Stimulated activated naive B cell treated with anti-CD40 and anti-IgM and Interleukin-4, amounts not matched to agents 10 μg/mL and 1 μg/mL and 100 μg/mL, for 72 hours (primary cell): ENCODE measurements around the gene RAD51B.

ENCODE experiments used
- ATAC-seq, 2 donors: fragments of 150-1000 bp; cut with Tn5 transposase; replicated peaks; 2 replicates each; pipeline ENCODE4 v1.10.0; 2021; ENCODE audit warnings: moderate library complexity in 1 of 2
- DNase-seq: peaks from one replicate; pipeline ENCODE4 v3.0.0; 2021
- H3K27ac Mint-ChIP-seq: one replicate; pipeline ENCODE4 v1.8.0; 2022; ENCODE audit warnings: mild to moderate bottlenecking, mixed read lengths
- H3K27me3 Mint-ChIP-seq, 2 donors: one replicate each; pipeline ENCODE4 v1.8.0; 2022; ENCODE audit warnings: mixed read lengths in 2 of 2
- H3K36me3 Mint-ChIP-seq, 2 donors: one replicate each; pipeline ENCODE4 v1.8.0; 2022; ENCODE audit warnings: mixed read lengths in 2 of 2, mild to moderate bottlenecking in 1 of 2
- H3K4me1 Mint-ChIP-seq, 2 donors: one replicate each; pipeline ENCODE4 v1.8.0; 2022; ENCODE audit warnings: mixed read lengths in 2 of 2, mild to moderate bottlenecking in 1 of 2
- H3K4me3 Mint-ChIP-seq, 2 donors: one replicate each; pipeline ENCODE4 v1.8.0; 2022; ENCODE audit warnings: mild to moderate bottlenecking in 2 of 2, mixed read lengths in 2 of 2, moderate library complexity in 1 of 2
- H3K9me3 Mint-ChIP-seq, 2 donors: one replicate each; pipeline ENCODE4 v1.8.0; 2022; ENCODE audit warnings: mixed read lengths in 2 of 2, mild to moderate bottlenecking in 1 of 2

Gene RAD51B

DNA sequence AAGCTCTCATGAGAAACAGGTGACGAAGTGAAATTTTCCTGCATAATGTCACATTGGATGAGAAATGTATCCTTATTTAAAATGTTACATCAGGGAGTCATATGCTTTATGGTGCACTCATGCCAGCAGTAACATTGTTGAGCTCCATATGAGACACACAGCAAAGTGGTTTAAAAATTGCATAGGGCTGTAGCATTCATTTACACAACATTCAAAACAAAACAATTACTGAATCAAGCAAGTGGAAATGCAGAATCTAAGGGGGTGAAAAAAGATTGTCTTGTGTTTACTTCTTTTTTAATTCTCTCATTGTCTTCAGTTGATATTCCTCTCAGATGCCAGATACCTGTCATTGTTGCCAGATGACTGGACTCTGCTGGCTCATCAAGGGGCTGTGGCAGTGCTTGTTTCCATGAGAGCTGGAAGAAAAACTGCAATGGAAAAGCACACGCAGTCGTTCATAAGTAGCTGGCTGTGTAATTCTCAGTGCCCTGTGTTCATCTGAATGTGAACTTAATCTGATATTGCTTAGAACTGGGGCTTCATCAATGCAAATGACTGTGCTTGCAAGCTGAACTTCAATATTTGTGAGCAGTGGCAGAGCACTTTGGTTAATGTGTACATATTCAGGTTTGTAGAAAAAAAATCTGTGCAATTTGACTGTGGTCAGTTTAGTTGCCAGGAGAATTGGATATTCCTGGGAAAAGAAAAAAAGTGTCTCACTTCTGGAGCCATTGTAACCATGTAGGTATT, 305.6 kb downstream of the RAD51B start:
- Mint-ChIP-seq H3K27ac (no peak overlapping the region), H3K4me1 (no peaks in the 10 kb centered on the region)

DNA sequence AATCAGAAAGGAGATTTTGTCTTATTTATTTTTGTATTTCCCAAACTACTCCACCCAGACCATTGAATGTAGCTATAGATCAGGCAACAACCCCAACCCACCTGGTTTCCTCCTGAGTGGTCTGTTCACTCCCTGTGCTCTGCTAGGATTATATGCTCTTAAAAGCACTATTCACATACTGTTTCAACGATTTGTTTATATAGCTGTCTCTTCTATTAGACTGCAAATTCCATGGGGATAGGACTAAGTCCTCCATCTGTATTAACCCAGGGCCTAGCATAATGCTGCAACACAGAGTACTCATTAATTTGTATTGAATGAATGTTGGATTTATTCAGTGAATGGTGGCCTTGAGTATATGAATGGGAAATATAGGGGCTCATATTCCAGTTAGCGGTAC, 307.6 kb downstream of the RAD51B start:
- H3K36me3 Mint-ChIP-seq: no peaks in the 10 kb centered on the region
- ATAC-seq (no peak), DNase-seq (no peak)
- no peak overlapping the region for H3K27ac Mint-ChIP-seq
- no peaks in the 10 kb centered on the region for H3K4me1 Mint-ChIP-seq
- H3K4me3 Mint-ChIP-seq: no peak overlapping the region
- H3K9me3 Mint-ChIP-seq: peaks cover 0 to 1% of the 10 kb centered on the region in 2 donors
- H3K27me3 Mint-ChIP-seq: no peaks in the 10 kb centered on the region

More for the DNA sequence above, 305.6 kb downstream of the RAD51B start:
- ATAC-seq (no peak), DNase-seq (no peak)
- Mint-ChIP-seq H3K36me3 (peaks cover 2 to 3% of the 10 kb centered on the region in 2 donors), H3K9me3 (peaks cover 3% of the 10 kb centered on the region in 2 donors), H3K27me3 (no peaks in the 10 kb centered on the region), H3K4me3 (no peak overlapping the region)

DNA sequence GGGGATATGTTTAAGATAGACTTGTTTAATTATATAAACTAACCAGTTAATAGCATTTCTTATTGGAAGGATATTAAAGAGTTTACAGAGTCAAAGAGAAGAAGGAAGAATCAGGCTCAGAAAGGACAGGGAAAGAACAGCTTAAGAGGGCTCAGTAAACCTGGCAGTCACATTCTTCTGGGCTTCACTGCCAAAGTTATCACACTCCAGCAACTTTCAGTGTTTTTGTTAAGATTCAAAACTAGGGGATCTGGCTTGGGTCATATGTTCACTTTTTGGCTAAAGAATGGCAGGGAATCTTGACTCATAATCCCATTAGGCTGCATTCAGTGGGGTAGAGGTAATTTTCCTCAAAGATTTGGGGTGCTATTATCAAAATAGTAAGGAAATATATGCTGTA, 312.3 kb downstream of the RAD51B start:
- DNase-seq: no peak
- H3K9me3 Mint-ChIP-seq: no peaks in the 10 kb centered on the region
- no peaks in the 10 kb centered on the region for H3K27me3 Mint-ChIP-seq
- H3K4me1 Mint-ChIP-seq: no peaks in the 10 kb centered on the region
- H3K36me3 Mint-ChIP-seq: no peaks in the 10 kb centered on the region
- ATAC-seq: no peak
- H3K27ac Mint-ChIP-seq: no peak overlapping the region
- H3K4me3 Mint-ChIP-seq: no peak overlapping the region

DNA sequence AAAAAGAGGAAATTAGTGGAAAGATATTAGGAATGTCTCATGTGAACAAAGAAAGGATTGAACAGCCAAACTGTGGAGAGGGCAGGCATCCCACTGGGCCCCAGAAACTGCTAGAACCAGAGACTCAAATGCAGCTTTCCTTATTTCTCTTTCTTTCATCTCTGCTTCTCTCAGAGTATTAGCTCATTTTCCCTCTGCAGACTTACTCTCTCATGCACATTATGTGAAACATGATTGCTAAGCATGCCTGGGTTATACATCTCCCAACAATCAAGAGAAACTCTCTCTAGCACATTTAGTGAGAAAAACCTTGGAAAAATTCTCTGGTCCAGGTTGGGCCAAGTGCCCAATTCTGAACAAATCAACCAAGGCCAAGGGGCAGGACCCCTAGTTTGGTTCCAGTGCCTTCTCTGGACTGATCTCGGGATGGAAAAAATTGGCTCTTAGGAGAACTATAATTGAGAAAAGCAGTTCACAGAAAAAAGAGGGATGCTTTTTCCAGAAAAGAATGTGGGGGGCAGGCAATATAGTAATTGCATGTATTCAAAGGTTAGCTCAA, 313.1 kb downstream of the RAD51B start:
- Mint-ChIP-seq H3K9me3 (no peaks in the 10 kb centered on the region), H3K36me3 (no peaks in the 10 kb centered on the region), H3K27me3 (no peaks in the 10 kb centered on the region), H3K27ac (no peak overlapping the region), H3K4me3 (no peak overlapping the region), H3K4me1 (no peaks in the 10 kb centered on the region)
- no peak for ATAC-seq
- no peak for DNase-seq

DNA sequence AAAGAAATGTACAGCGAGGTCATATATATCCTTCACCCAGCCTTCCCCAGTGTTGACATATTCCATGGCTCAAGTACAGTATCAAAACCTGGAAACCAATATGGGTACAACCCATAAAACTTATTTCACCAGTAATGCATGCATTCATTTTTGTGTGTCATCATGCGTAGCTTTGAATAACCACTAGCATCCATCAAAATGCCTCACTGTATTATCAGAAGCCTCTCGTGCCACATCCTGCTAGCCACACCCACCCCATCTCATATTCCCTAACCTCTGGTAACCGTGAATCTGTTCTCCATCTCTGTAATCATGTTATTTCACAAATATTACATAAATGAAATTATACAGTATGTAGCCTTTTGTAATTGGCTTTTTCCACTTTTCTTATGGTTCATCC, 314.3 kb downstream of the RAD51B start:
- no peak for DNase-seq
- no peak overlapping the region for H3K4me3 Mint-ChIP-seq

DNA sequence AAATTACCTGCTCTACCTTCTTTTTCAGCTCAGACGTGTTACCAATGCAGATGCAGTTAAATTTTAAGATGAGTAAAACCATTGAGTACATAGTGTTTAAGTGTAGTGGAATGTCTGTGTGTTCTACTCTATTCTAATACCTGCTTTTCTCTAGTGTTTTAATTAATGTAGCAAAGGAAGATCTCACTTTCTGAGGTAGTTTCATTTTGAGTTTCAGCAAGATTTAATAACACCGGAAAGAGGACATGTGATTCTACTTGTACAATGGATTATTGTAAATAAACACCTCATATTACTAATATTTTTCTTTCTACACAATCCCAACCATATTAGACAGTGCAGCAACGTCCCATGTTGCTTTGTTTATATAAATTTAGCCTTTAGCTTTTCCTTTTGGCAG, 315.4 kb downstream of the RAD51B start:
- no peak for DNase-seq
- no peak overlapping the region for H3K27ac Mint-ChIP-seq
- H3K36me3 Mint-ChIP-seq: no peaks in the 10 kb centered on the region
- no peak overlapping the region for H3K4me3 Mint-ChIP-seq
- ATAC-seq: no peak
- H3K4me1 Mint-ChIP-seq: peaks cover 0 to 3% of the 10 kb centered on the region in 2 donors
- H3K27me3 Mint-ChIP-seq: no peaks in the 10 kb centered on the region
- H3K9me3 Mint-ChIP-seq: no peaks in the 10 kb centered on the region

More for the DNA sequence above, 314.3 kb downstream of the RAD51B start:
- ATAC-seq: no peak
- no peaks in the 10 kb centered on the region for H3K4me1 Mint-ChIP-seq
- no peaks in the 10 kb centered on the region for H3K27me3 Mint-ChIP-seq
- no peaks in the 10 kb centered on the region for H3K9me3 Mint-ChIP-seq
- H3K27ac Mint-ChIP-seq: no peak overlapping the region
- H3K36me3 Mint-ChIP-seq: no peaks in the 10 kb centered on the region

DNA sequence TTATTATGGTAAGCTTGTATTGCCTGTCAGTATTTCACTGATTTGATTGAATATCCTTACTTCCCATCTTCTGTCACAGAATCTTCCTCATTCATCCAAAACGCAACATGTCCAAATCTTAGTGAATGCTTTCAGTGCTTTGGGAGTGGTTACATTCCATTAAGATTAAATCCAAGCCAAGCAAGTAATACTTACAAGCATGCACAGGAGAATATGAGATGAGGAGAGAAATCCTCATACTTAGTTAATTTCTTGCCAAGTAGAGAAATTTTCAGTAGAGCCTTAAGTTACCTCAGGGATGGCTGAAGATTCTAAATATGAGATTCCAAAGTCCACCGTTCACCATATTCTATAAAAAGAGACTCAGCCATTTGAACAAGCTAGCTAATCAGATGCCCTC, 316.0 kb downstream of the RAD51B start:
- Mint-ChIP-seq H3K9me3 (no peaks in the 10 kb centered on the region), H3K4me3 (no peak overlapping the region), H3K27me3 (no peaks in the 10 kb centered on the region), H3K36me3 (no peaks in the 10 kb centered on the region), H3K27ac (no peak overlapping the region), H3K4me1 (peaks cover 0 to 6% of the 10 kb centered on the region in 2 donors)
- DNase-seq (no peak), ATAC-seq (no peak)

DNA sequence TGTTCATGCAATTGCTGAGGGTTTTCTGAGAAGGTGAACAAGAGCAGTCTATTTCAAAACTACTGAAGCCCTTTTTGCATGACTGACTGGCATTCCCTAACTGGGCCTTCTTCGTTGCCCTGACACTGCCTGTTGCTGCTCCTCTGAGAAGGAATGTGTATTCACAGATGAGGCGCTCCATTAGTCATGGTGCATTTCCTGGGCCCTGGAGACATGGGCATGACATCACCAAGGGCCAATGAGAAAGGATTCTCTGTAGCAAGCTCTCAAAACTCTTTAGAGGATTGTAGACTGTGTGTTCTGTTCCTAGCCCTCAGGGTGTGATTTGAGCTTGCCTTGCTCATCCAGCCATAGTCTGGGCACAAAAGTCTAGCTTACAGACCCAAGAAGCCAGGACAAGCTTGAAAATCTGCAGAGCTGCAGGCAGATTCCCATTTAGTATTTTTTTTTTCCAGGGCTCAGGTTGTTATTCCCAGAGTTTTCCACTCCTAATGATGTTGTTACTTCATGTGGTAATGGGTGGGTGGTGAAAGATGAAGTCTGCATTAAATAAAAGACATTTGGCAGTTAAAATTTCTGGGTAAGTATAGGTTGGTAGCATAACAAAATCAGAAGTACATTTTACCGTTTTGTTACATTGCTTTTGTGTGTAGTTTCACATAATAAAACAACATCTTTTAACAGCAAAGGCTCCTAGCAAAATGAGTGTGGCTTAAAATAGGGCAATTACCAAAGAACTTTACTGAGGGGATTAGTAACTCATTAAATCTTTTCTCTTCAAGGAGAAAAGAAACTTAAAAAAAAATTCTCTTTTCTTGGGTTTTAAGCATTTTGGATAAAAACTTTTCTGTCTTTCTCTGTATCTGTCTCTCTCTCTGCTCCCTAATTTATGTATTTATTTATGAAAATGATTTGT, 318.4 kb downstream of the RAD51B start:
- H3K9me3 Mint-ChIP-seq: no peaks in the 10 kb centered on the region
- H3K36me3 Mint-ChIP-seq: no peaks in the 10 kb centered on the region
- DNase-seq (no peak), ATAC-seq (no peak)
- no peaks in the 10 kb centered on the region for H3K27me3 Mint-ChIP-seq
- H3K4me3 Mint-ChIP-seq: no peak overlapping the region
- H3K27ac Mint-ChIP-seq: no peak overlapping the region
- H3K4me1 Mint-ChIP-seq: peaks cover 0 to 10% of the 10 kb centered on the region in 2 donors

DNA sequence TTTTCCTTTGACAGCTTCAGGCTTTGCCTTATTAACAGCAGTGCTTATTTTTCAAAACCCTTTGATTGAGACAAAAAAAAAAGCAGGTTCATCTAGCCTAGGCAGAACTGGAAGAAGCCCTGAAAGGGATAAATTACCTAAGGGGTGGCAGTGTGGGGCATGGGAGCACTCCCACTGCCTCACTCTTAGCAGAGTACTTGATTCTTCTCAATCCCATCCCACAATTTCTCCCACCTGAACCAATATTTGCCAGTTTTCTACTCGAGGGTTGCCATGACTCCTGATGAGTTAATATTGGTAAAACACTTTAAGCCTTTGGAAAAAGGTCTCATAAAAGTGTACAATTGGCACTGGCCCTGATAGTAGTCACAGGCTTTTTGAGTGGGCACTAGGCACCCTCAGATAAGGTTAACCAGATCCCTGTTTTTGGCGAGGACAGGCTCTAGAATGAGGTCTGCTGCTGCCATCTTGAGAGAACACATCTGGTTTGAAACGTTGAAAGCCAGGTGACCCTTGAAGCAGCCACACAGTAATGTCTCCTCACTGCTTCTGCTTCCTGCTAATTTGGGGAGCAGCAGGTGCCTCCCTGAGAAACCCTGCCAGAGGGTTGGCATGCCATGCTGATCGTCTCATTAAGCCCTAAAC, 320.0 kb downstream of the RAD51B start:
- Mint-ChIP-seq H3K4me1 (peaks cover 3 to 22% of the 10 kb centered on the region in 2 donors), H3K4me3 (no peak overlapping the region), H3K36me3 (no peaks in the 10 kb centered on the region), H3K27me3 (no peaks in the 10 kb centered on the region), H3K27ac (no peak overlapping the region), H3K9me3 (no peaks in the 10 kb centered on the region)
- no peak for ATAC-seq
- no peak for DNase-seq

DNA sequence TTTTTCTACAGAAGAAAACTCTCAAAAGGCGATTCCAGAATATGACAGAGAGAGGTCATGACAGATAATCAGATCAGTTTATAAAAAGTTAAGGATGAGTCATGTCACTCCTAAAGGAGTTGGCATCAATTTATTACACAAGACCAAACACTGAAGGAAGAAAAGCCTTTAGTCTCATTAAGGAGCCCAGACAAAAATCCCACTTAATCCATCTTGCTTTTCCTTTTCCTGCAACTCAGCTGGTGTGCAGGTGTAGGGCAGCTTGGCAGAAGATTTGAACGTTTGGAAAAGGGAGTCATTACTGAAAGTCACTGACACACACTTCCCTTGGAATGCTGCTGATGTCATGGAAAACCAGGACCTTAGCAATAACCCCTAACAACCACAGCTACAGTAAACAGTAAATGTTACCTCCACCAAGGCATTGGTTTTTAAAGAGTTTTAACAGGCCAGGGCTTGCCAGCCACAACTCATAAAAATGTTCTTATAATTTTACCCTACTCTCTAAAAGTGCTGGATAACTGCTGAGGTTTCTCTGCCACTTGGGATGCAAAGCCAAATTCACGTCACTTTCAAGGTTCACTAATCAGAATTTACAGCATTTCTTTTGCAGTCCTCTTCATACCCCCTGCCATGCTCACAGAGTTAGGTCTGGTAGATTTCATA, 320.6 kb downstream of the RAD51B start:
- Mint-ChIP-seq H3K36me3 (no peaks in the 10 kb centered on the region), H3K27ac (no peak overlapping the region), H3K4me1 (peaks cover 3 to 22% of the 10 kb centered on the region in 2 donors), H3K4me3 (no peak overlapping the region), H3K27me3 (no peaks in the 10 kb centered on the region), H3K9me3 (no peaks in the 10 kb centered on the region)
- no peak for ATAC-seq
- no peak for DNase-seq

DNA sequence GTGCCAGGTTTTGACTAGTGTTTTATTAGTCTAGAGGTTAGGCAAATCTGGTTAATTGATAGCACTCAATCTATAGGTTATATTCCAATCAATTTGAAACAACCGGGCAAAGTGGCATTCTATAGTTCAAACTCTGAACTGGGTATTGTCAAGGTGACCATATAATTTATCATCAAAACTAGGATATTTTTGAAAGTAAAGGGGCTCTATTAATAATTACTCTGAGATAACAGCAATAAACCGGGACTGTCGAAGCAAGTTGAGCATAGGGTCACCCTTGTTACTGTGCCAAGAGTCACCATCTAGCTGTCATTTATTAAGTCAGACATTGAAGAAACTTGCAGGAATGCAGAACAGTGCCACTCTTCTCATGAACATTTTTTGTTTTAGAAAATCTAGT, 321.2 kb downstream of the RAD51B start:
- no peaks in the 10 kb centered on the region for H3K27me3 Mint-ChIP-seq
- no peak for DNase-seq
- peak overlapping the region; percentile 9 for H3K27ac Mint-ChIP-seq
- no peak for ATAC-seq
- H3K9me3 Mint-ChIP-seq: peaks cover 0 to under 1% of the 10 kb centered on the region in 2 donors
- H3K36me3 Mint-ChIP-seq: peaks cover 0 to 2% of the 10 kb centered on the region in 2 donors
- H3K4me1 Mint-ChIP-seq: peaks cover 3 to 22% of the 10 kb centered on the region in 2 donors
- no peak overlapping the region for H3K4me3 Mint-ChIP-seq

DNA sequence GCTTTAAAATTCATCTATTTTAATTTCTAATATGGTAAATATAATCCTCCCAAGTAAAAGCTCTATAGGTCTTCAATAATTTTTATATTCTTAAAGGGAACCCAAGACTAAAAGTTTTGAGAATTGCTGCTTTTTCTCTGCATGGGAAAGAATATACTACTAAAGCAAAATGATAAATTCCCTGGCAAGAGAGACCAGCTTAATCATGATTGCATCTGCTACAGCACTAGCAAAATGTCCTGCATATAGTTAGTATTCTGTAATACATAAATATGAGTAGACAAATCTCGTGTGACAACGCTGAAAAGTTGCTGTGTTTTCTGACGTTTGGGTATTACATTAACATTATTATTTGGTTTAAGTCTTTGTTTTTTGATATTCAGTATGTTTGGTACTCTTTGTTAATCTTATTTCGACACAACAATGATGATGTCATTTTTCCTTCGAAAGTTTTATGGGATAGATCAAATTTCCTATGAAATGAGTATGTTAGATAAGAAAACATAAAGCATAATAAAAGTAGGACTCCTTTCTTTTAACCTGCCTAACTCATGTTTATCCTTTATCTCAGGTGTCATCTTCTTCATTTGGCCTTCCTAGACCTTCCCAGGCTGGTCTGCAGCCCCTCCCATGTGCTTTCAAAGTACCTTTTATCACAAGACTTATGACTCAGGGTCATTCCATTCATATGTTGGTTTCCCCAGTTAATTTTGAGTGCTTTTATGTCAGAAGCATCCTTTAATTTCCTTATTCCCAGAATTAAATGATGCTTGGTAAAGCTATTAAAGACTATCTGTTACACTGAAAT, 321.9 kb downstream of the RAD51B start:
- Mint-ChIP-seq H3K27me3 (no peaks in the 10 kb centered on the region), H3K27ac (no peak overlapping the region), H3K9me3 (peaks cover 0 to 1% of the 10 kb centered on the region in 2 donors), H3K36me3 (peaks cover 3 to 4% of the 10 kb centered on the region in 2 donors), H3K4me3 (no peak overlapping the region), H3K4me1 (peaks cover 3 to 22% of the 10 kb centered on the region in 2 donors)
- no peak for DNase-seq
- ATAC-seq: no peak

DNA sequence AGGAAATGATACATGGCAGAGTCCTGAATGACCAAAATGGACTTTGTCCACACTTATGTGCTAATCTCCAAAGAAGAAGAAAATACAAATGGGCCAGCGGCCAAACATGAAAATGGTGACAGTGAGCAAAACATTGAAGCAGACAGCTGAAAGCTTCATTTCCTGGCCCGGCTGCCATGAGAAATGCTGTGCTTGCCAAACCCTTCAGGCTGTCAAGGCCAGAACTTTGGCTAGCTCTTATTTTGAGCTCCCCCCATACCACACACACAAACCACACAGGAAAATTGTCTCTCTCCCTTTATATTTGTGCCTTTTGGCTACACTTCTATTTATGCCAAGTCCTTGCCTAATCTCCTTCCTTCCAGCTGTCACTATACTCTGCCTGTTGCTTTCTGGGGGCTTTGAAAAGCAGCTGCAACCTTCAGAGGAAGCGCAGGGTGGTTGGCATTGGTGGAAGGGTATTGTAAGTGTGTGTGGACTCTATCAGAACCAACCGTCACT, 323.8 kb downstream of the RAD51B start:
- no peak overlapping the region for H3K4me3 Mint-ChIP-seq
- no peak overlapping the region for H3K27ac Mint-ChIP-seq
- ATAC-seq (no peak), DNase-seq (no peak)
- peaks cover 4 to 8% of the 10 kb centered on the region in 2 donors for H3K36me3 Mint-ChIP-seq
- H3K4me1 Mint-ChIP-seq: peaks cover 3 to 22% of the 10 kb centered on the region in 2 donors
- H3K27me3 Mint-ChIP-seq: no peaks in the 10 kb centered on the region
- peaks cover 0 to 2% of the 10 kb centered on the region in 2 donors for H3K9me3 Mint-ChIP-seq
